ENCODE results near the gene CLASP1. TPM values are rescaled to one million over a fixed set of nuclear protein-coding genes. Genes with fewer than 3 reads are reported as not detected.
"Not testable (repeated sequence)": the region's sequence is repeated elsewhere in the genome, so short reads cannot be mapped to it uniquely, and the experiment has no call there.

Gene CLASP1
- total RNA-seq, 1 donor from 2014 or later = 31.3 TPM

DNA sequence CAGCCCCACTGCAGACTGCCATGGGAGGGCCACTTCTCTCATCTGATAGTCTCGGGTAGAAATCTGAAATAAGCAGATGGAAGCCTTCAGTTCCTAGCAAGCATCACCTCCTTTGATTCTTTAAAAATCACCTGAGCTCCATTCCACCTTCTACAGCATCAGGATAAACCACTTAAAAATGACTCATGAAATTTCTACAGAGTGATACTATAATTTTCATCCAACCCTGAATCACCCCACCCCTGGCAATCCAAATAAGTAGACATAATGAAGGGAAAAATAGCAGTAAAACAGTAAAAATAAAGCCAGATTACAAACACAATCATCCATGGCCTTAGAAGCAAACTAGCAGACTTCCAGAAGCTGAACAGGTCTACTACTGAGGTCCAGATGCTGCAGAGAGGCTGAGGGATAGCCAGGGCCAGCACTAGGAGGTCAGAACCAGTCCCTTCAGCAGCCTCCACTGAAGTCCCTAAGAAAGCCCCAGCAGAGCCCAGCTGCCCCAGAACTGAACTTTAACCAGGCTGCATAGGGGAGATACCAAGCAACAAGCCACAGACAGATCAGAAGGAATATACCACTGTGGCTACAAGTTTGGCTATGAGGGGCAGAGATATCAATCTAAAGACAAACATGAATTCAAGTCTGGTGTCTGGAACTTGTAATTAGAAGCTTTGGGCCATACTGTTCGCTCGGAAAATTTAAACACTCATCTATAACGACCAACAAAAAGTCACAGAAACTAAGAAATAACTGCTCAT, 173.3 kb downstream of the CLASP1 start:
- no peak for DNase-seq (ENCODE audit: low read depth, low spot score)

- no peak for DNase-seq (ENCODE audit: low read depth, low spot score)
These were observed 175.8 kb downstream of the CLASP1 start for GRCh38 chr2:121473512-121473911.

GRCh38 chr2:121472470-121472993, 176.7 kb downstream of the CLASP1 start:
- DNase-seq (ENCODE audit: low read depth, low spot score) = no peak

GRCh38 chr2:121471532-121472469, 177.5 kb downstream of the CLASP1 start:
- DNase-seq (ENCODE audit: low read depth, low spot score) = no peak

DNA sequence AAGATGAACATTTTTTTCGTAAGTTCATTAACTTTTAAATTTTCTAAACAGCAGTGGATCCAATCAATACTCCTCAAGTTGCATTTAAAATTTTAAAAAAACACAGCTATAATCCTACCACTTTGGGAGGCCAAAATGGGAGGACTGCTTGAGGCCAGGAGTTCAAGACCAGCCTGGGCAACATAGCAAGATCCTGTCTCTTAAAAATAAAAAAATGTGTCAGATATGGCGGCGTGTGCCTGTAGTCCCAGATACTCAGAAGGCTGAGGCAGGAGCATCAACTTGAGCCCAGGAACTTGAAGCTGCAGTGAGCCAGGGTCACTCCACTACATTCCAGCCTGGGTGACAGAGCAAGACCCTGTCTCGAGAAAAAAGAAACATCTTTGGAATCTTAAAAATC, 178.3 kb downstream of the CLASP1 start:
- DNase-seq (ENCODE audit: low read depth, low spot score) = no peak

GRCh38 chr2:121469356-121469755, 179.9 kb downstream of the CLASP1 start:
- no peak for DNase-seq (ENCODE audit: low read depth, low spot score)

DNA sequence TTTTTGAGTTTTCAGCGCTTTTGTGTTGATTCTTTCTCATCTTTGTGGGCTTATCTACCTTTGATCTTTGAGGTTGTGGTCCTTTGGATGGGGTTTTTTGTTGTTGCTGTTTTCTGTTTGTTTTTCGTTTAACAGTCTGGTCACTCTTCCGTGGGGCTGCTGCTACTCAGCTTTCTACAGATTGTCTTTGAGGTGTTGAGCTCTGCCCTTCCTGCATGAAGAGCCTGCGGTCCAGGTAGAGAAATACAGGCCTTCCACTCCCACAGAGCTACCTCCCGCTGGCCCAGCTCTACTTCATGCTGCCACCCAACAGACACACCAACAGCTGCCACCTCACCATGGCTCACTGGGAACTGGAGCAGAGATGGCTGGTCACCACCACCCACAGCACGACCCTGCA, 180.3 kb downstream of the CLASP1 start:
- no peak for DNase-seq (ENCODE audit: low read depth, low spot score)

- no peak for DNase-seq (ENCODE audit: low read depth, low spot score)
These were observed 190.0 kb downstream of the CLASP1 start for GRCh38 chr2:121459291-121459690.

DNA sequence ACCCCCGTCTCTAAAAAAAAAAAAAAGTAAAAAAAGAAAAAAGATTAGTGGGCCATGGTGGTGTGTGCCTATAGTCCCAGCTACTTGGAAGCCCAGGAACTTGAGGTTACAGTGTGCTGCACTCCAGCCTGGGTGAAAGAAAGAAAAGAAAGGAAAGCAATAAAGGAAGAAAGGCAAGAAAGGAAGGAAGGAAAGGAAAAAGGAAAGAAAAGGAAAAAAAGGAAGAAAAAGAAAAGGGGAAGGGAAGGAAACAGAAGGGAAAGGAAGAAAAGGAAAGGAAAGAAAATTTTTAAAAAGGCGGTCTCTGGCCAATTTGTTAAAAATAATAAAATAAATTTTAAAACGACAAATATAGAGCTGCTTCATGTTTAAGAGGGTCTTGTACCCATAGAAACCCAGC, 192.9 kb downstream of the CLASP1 start:
- DNase-seq (ENCODE audit: low read depth, low spot score) = no peak

DNA sequence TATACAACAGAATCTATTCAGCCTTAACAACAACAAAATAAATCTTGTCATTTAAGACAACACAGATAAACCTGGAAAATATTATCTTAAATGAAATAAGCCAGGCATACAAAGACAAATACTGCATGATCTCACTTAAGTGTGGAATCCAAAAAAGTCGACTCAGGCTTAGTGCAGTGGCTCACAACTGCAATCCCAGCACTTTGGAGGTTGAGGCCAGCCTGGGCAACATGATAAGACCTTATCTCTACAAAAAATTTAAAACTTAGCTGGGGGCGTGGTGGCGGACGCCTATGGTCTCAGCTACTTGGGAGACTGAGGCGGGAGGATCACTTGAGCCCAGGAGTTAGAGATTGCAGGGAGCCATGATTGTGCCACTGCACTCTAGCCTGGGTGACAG, 193.8 kb downstream of the CLASP1 start:
- no peak for DNase-seq (ENCODE audit: low read depth, low spot score)

GRCh38 chr2:121454549-121455090, 194.6 kb downstream of the CLASP1 start:
- no peak for DNase-seq (ENCODE audit: low read depth, low spot score)

GRCh38 chr2:121451398-121451797, 197.9 kb downstream of the CLASP1 start:
- no peak for DNase-seq (ENCODE audit: low read depth, low spot score)

DNA sequence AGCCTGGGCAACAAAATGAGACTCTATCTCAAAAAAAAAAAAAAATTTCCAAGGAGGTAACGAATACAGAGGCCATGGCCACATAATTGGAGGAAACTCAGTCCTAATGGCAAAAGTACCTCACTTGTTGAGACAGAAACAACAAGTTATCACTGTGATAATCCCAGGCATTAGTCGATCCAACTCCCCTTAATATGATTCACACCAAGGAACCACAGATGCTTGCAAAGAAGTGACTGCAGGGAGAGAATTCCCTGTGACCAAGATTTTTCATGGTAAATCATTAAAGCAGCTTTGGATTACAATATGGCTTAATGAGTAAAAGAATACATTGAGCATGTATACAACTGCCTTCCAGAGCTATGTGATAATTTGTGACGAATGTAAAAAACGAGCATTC, 199.0 kb downstream of the CLASP1 start:
- no peak for DNase-seq (ENCODE audit: low read depth, low spot score)

DNA sequence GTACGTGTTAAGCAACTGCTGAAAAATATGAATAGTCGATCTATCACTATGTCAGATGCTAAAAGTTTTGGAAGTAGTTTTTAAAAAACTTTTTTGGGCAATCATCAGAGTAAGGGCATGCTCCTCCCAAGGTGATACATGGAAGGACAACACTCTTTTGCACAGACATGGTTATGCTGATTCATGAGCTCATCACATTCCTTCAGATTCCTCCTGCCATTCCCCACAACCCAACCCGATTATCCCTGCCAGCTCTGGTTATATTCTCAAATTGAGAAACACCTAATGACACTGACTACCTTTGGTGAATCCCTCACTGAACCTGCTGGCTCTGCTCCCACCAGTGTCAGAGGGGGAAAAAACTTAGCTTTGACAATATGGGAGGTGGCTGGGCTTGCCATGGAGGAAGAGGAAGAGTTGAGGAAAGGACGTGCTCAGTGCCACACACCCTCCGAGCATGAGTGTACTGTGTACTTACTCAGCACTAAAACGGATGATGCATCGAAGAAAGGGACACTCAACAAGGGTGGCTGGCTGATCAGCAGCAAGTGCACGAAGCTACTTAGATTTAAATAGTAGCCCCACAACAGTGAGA, 202.5 kb downstream of the CLASP1 start:
- no peak for DNase-seq (ENCODE audit: low read depth, low spot score)

GRCh38 chr2:121442889-121443288, 206.4 kb downstream of the CLASP1 start:
- DNase-seq (ENCODE audit: low read depth, low spot score) = no peak

GRCh38 chr2:121438290-121438689, 211.0 kb downstream of the CLASP1 start:
- not testable (repeated sequence) for DNase-seq (ENCODE audit: low read depth, low spot score)

GRCh38 chr2:121436918-121437317, 212.3 kb downstream of the CLASP1 start:
- DNase-seq (ENCODE audit: low read depth, low spot score) = no peak

- no peak for DNase-seq (ENCODE audit: low read depth, low spot score)
These were observed 213.5 kb downstream of the CLASP1 start for GRCh38 chr2:121435790-121436189.

- DNase-seq (ENCODE audit: low read depth, low spot score) = no peak
These were observed 218.0 kb downstream of the CLASP1 start for GRCh38 chr2:121431214-121431613.

- no peak for DNase-seq (ENCODE audit: low read depth, low spot score)
These were observed 219.2 kb downstream of the CLASP1 start for GRCh38 chr2:121429927-121430520.
